Smooth muscle cell (in vitro differentiated cells): Measurements from ENCODE around the gene LVRN. TPM values are rescaled to one million over a fixed set of nuclear protein-coding genes. Genes with fewer than 3 reads are reported as not detected.

Experiments used
- DNase-seq: peaks from one replicate; lab custom pipeline; 2025; ENCODE audit not compliant: unreplicated experiment; lab: John Stamatoyannopoulos, UW
- H2AFZ ChIP-seq: fragments of 200-600 bp; sonication (generic); 2 replicates; pipeline ENCODE4 v1.6.0; 2016; ENCODE audit warnings: antibody characterized with exemption, low read depth, mild to moderate bottlenecking
- H3F3A ChIP-seq: fragments of 200-600 bp; sonication (generic); 2 replicates; pipeline ENCODE4 v1.6.0; 2017; ENCODE audit warnings: antibody characterized with exemption, low read depth
- H3K27ac ChIP-seq: fragments of 200-600 bp; sonication (generic); 2 replicates; pipeline ENCODE4 v1.5.1; 2016; ENCODE audit warnings: low read depth, mild to moderate bottlenecking
- H3K27me3 ChIP-seq: fragments of 200-600 bp; sonication (generic); 2 replicates; pipeline ENCODE4 v1.6.1; 2016; ENCODE audit warnings: low read depth, mild to moderate bottlenecking
- H3K36me3 ChIP-seq: fragments of 200-600 bp; sonication (generic); 2 replicates; pipeline ENCODE4 v1.5.1; 2016; ENCODE audit warnings: low read depth
- H3K4me1 ChIP-seq: fragments of 200-600 bp; sonication (generic); 2 replicates; pipeline ENCODE4 v1.5.1; 2016; ENCODE audit warnings: low read depth
- H3K4me2 ChIP-seq: fragments of 200-600 bp; sonication (generic); 2 replicates; pipeline ENCODE4 v1.6.0; 2016; ENCODE audit warnings: mild to moderate bottlenecking
- H3K4me3 ChIP-seq: fragments of 200-600 bp; sonication (generic); 2 replicates; pipeline ENCODE4 v1.5.1; 2016; ENCODE audit warnings: mild to moderate bottlenecking
- H3K79me2 ChIP-seq: fragments of 200-600 bp; sonication (generic); 2 replicates; pipeline ENCODE4 v1.6.0; 2016; ENCODE audit warnings: low read depth, mild to moderate bottlenecking
- H3K9ac ChIP-seq: fragments of 200-600 bp; sonication (generic); 2 replicates; pipeline ENCODE4 v1.6.0; 2016; ENCODE audit warnings: low read depth
- H3K9me3 ChIP-seq: fragments of 200-600 bp; sonication (generic); replicated peaks from 2 replicates; pipeline ENCODE4 v1.5.1; 2016; ENCODE audit warnings: low read depth
- H4K20me1 ChIP-seq: fragments of 200-600 bp; sonication (generic); 2 replicates; pipeline ENCODE4 v1.6.0; 2016; ENCODE audit warnings: low read depth
- CTCF ChIP-seq: fragments of 200-600 bp; sonication (generic); IDR thresholded peaks from 2 replicates; pipeline ENCODE4 v1.5.1; 2017; ENCODE audit warnings: borderline replicate concordance, mild to moderate bottlenecking, antibody characterized with exemption; ENCODE audit not compliant: insufficient read depth, poor library complexity, severe bottlenecking
- WGBS: methylation state at CpG from one replicate; pipeline ENCODE4 v1.1.7; 2016; ENCODE audit warnings: low lambda C conversion rate; 5-methylcytosine and 5-hydroxymethylcytosine counted together
- polyA plus RNA-seq: library from polyadenylated mRNA; unstranded; fragments of >200 nt; fragmentation: Nextera tagmentation; extraction: Ambion mirVana; gene quantifications from 2 replicates; pipeline ENCODE4 v1.2.1, GENCODE V29; 2016
- total RNA-seq: library from RNA; depleted of rRNA; stranded (reverse); fragments of >200 nt; gene quantifications from 2 replicates; pipeline ENCODE4 v1.2.3, GENCODE V29; 2014

LVRN gene
- total and polyA plus RNA-seq, 2 experiments from 2014 or later = 0.72 to 0.87 TPM

- H3F3A ChIP-seq = no peaks in the 10 kb centered on the region
- no peak overlapping the region for H3K27ac ChIP-seq
- H3K79me2 ChIP-seq = no peaks in the 10 kb centered on the region
- H3K9ac ChIP-seq = no peak overlapping the region
- no peaks in the 10 kb centered on the region for H3K27me3 ChIP-seq
- no peaks in the 10 kb centered on the region for H3K4me1 ChIP-seq
- H3K36me3 ChIP-seq = no peaks in the 10 kb centered on the region
- H3K4me2 ChIP-seq = no peak overlapping the region
- no peak overlapping the region for H2AFZ ChIP-seq
- no peak for TF ChIP-seq CTCF
- no peak overlapping the region for H3K4me3 ChIP-seq
- WGBS = 98% methylated on average over 3 of the region's 3 CpGs
- H3K9me3 ChIP-seq = no peaks in the 10 kb centered on the region
- no peaks in the 10 kb centered on the region for H4K20me1 ChIP-seq
- DNase-seq = no peak
Observed at GRCh38 chr5:115948091-115948534, 14.2 kb upstream of the LVRN start.

- no peaks in the 10 kb centered on the region for H4K20me1 ChIP-seq
- H3K4me2 ChIP-seq = no peak overlapping the region
- H3K4me3 ChIP-seq = no peak overlapping the region
- no peaks in the 10 kb centered on the region for H3K4me1 ChIP-seq
- H3F3A ChIP-seq = no peaks in the 10 kb centered on the region
- WGBS = 96% methylated on average over 1 of the region's 1 CpG
- H3K9me3 ChIP-seq = no peaks in the 10 kb centered on the region
- DNase-seq = no peak
- no peak overlapping the region for H3K9ac ChIP-seq
- H3K79me2 ChIP-seq = no peaks in the 10 kb centered on the region
- no peak for TF ChIP-seq CTCF
- H2AFZ ChIP-seq = no peak overlapping the region
- no peak overlapping the region for H3K27ac ChIP-seq
- no peaks in the 10 kb centered on the region for H3K27me3 ChIP-seq
- H3K36me3 ChIP-seq = no peaks in the 10 kb centered on the region
Observed at GRCh38 chr5:115949096-115949495, 13.2 kb upstream of the LVRN start.

- Histone ChIP-seq H3K4me3 (no peak overlapping the region), H3K9me3 (no peaks in the 10 kb centered on the region), H3K4me1 (no peaks in the 10 kb centered on the region), H2AFZ (no peak overlapping the region), H3K4me2 (no peak overlapping the region), H4K20me1 (no peaks in the 10 kb centered on the region), H3K9ac (no peak overlapping the region), H3K27ac (no peak overlapping the region), H3F3A (no peaks in the 10 kb centered on the region), H3K79me2 (no peaks in the 10 kb centered on the region), H3K36me3 (no peaks in the 10 kb centered on the region), H3K27me3 (no peaks in the 10 kb centered on the region)
- TF ChIP-seq CTCF = no peak
- WGBS = 87% methylated on average over 4 of the region's 4 CpGs
- DNase-seq = no peak
Observed at GRCh38 chr5:115952588-115952987, 9.7 kb upstream of the LVRN start.

- no peaks in the 10 kb centered on the region for H3K79me2 ChIP-seq
- no peaks in the 10 kb centered on the region for H3K4me1 ChIP-seq
- H3K4me3 ChIP-seq = no peak overlapping the region
- H3K9ac ChIP-seq = no peak overlapping the region
- H3K27ac ChIP-seq = no peak overlapping the region
- no peaks in the 10 kb centered on the region for H3F3A ChIP-seq
- no peak for TF ChIP-seq CTCF
- H4K20me1 ChIP-seq = no peaks in the 10 kb centered on the region
- no peaks in the 10 kb centered on the region for H3K36me3 ChIP-seq
- H3K9me3 ChIP-seq = no peaks in the 10 kb centered on the region
- H2AFZ ChIP-seq = no peak overlapping the region
- H3K4me2 ChIP-seq = no peak overlapping the region
- H3K27me3 ChIP-seq = no peaks in the 10 kb centered on the region
- DNase-seq = no peak
Observed at GRCh38 chr5:115954144-115954543, 8.1 kb upstream of the LVRN start.
